Right atrium auricular region (tissue), 2 donors: ENCODE data around the gene MED12L. TPM values are rescaled to one million over a fixed set of nuclear protein-coding genes. Genes with fewer than 3 reads are reported as not detected.

Source experiments
- DNase-seq: peaks from one replicate; pipeline ENCODE4 v3.0.0-alpha.2; 2019; ENCODE audit warnings: low spot score
- H3K27ac ChIP-seq, 2 donors: fragments of 200-600 bp; sonication (generic); 1 replicate in 1 of 2; 2 replicates in 1 of 2; pipeline ENCODE4 v1.5.1; 2016 to 2019
- H3K27me3 ChIP-seq, 2 donors: fragments of 200-600 bp; sonication (generic); one replicate each; pipeline versions ENCODE4 v1.5.1 to v1.6.0; 2017 to 2019
- H3K36me3 ChIP-seq: fragments of 200-600 bp; sonication (generic); one replicate; pipeline ENCODE4 v1.5.1; 2016
- H3K4me1 ChIP-seq, 2 donors: fragments of 200-600 bp; sonication (generic); one replicate each; pipeline versions ENCODE4 v1.5.1 to v1.6.0; 2017 to 2019
- H3K4me3 ChIP-seq, 2 donors: fragments of 200-600 bp; sonication (generic); 1 replicate in 1 of 2; 2 replicates in 1 of 2; pipeline ENCODE4 v1.5.1; 2017 to 2019; ENCODE audit warnings: mild to moderate bottlenecking in 1 of 2, moderate library complexity in 1 of 2
- H3K9me3 ChIP-seq, 2 donors: fragments of 200-600 bp; sonication (generic); one replicate each; pipeline ENCODE4 v1.5.1; 2019
- CTCF ChIP-seq, 2 donors: fragments of 200-600 bp; sonication (generic); IDR thresholded peaks; one replicate each; pipeline ENCODE4 v1.5.1; 2019; ENCODE audit warnings: antibody characterized with exemption in 2 of 2
- total RNA-seq, 2 donors: library from RNA; depleted of rRNA; stranded (reverse); fragments of >200 nt; gene quantifications; one replicate each; pipeline ENCODE4 v1.1.0, GENCODE V29; 2016

Gene MED12L
- total RNA-seq, 2 donors from 2014 or later: 0.07 to 0.35 TPM

GRCh38 chr3:151300539-151300938 lies 215.1 kb downstream of the MED12L start:
- no peak for DNase-seq
- Histone ChIP-seq H3K36me3 (no peaks in the 10 kb centered on the region), H3K9me3 (no peaks in the 10 kb centered on the region), H3K27ac (no peak overlapping the region), H3K27me3 (no peaks in the 10 kb centered on the region), H3K4me3 (no peak overlapping the region), H3K4me1 (no peaks in the 10 kb centered on the region)
- no peak for TF ChIP-seq CTCF (IDR thresholded peaks at IDR 0.05)

GRCh38 chr3:151301787-151302186 lies 216.3 kb downstream of the MED12L start:
- H3K4me3 ChIP-seq: no peak overlapping the region
- H3K4me1 ChIP-seq: no peaks in the 10 kb centered on the region
- H3K9me3 ChIP-seq: no peaks in the 10 kb centered on the region
- no peak for DNase-seq
- no peak overlapping the region for H3K27ac ChIP-seq
- TF ChIP-seq CTCF (IDR thresholded peaks at IDR 0.05): no peak
- H3K27me3 ChIP-seq: no peaks in the 10 kb centered on the region
- no peaks in the 10 kb centered on the region for H3K36me3 ChIP-seq

GRCh38 chr3:151303751-151304150 lies 218.3 kb downstream of the MED12L start:
- Histone ChIP-seq H3K4me3 (no peak overlapping the region), H3K4me1 (no peaks in the 10 kb centered on the region), H3K27ac (no peak overlapping the region), H3K36me3 (no peaks in the 10 kb centered on the region), H3K9me3 (no peaks in the 10 kb centered on the region), H3K27me3 (no peaks in the 10 kb centered on the region)
- no peak for DNase-seq
- TF ChIP-seq CTCF (IDR thresholded peaks at IDR 0.05): no peak

- no peaks in the 10 kb centered on the region for H3K9me3 ChIP-seq
- H3K27me3 ChIP-seq: no peaks in the 10 kb centered on the region
- TF ChIP-seq CTCF (IDR thresholded peaks at IDR 0.05): no peak
- no peak overlapping the region for H3K4me3 ChIP-seq
- DNase-seq: no peak
- H3K36me3 ChIP-seq: no peaks in the 10 kb centered on the region
- H3K4me1 ChIP-seq: no peaks in the 10 kb centered on the region
- no peak overlapping the region for H3K27ac ChIP-seq
Observed at GRCh38 chr3:151305060-151305774, 219.8 kb downstream of the MED12L start.

- no peak for TF ChIP-seq CTCF (IDR thresholded peaks at IDR 0.05)
- no peaks in the 10 kb centered on the region for H3K9me3 ChIP-seq
- DNase-seq: no peak
Observed at GRCh38 chr3:151305775-151306151, 220.3 kb downstream of the MED12L start.

More at GRCh38 chr3:151305775-151306151, 220.3 kb downstream of the MED12L start:
- H3K27me3 ChIP-seq: no peaks in the 10 kb centered on the region
- no peak overlapping the region for H3K27ac ChIP-seq
- no peak overlapping the region for H3K4me3 ChIP-seq
- no peaks in the 10 kb centered on the region for H3K4me1 ChIP-seq
- H3K36me3 ChIP-seq: no peaks in the 10 kb centered on the region
